HCT116 (cell line): Measurements from ENCODE around the gene SPATA21. TPM values are rescaled to one million over a fixed set of nuclear protein-coding genes. Genes with fewer than 3 reads are reported as not detected.

ENCODE experiments used
- ATAC-seq: fragments of 200-7000 bp; cut with Tn5 transposase; 2 replicates; pipeline ENCODE4 v1.9.1; 2020; ENCODE audit warnings: mild to moderate bottlenecking, moderate library complexity
- BruUV-seq: library from RNA; stranded (reverse); fragments of 400-500 nt; replicated peaks from 2 replicates; lab custom pipeline; 2021; lab: Mats Ljungman, UMichigan
- CTCF ChIA-PET: fragments of 300-600 bp; sonication (Branson Sonifier 250); formaldehyde crosslinking; loops from one replicate; lab custom pipeline; 2021; ENCODE audit warnings: antibody characterized with exemption; lab: Charles Lee
- POLR2A ChIA-PET: fragments of 300-600, 350-600 bp; sonication (Branson Sonifier 250); formaldehyde crosslinking; loops from one replicate; lab custom pipeline; 2021; ENCODE audit warnings: antibody characterized with exemption; lab: Charles Lee
- RAD21 ChIA-PET, 2 experiments: fragments of 300-600 bp; sonication (Branson Sonifier 250); formaldehyde crosslinking; loops; one replicate each; lab custom pipeline; 2023; ENCODE audit warnings: low total read pairs in 2 of 2; ENCODE audit not compliant: uncharacterized antibody in 2 of 2, unreplicated experiment in 2 of 2, low non-redundant PET in 1 of 2; lab: Charles Lee
- DNase-seq: peaks from one replicate; pipeline ENCODE4 v3.0.0-alpha.2; 2010; ENCODE audit warnings: low read depth, low spot score
- H2AFZ ChIP-seq: fragments of 200-600 bp; shearing (Covaris generic), sonication (generic); 2 replicates; pipeline ENCODE4 v1.6.1; 2017; ENCODE audit warnings: low read depth, mixed run types, mixed read lengths, antibody characterized with exemption, low read length; ENCODE audit not compliant: poor library complexity, severe bottlenecking
- H3K27ac ChIP-seq: 2 replicates; pipeline ENCODE4 v1.5.1; 2012; ENCODE audit warnings: low read depth, low read length
- H3K27me3 ChIP-seq: fragments of 200-600 bp; sonication (generic); 2 replicates; pipeline ENCODE4 v1.6.1; 2016; ENCODE audit warnings: mixed run types, low read length, mixed read lengths; ENCODE audit not compliant: insufficient read depth
- H3K36me3 ChIP-seq, 2 experiments: fragments of 200-500 bp in 1 of 2; fragments of 200-600 bp in 1 of 2; sonication (Bioruptor generic) in 1 of 2; sonication (generic) in 1 of 2; 2 replicates each; pipeline versions ENCODE4 v1.5.1 to v1.6.1; 2014 to 2016; ENCODE audit warnings: low read length in 2 of 2, inconsistent platforms in 1 of 2, mixed read lengths in 1 of 2, mixed run types in 1 of 2; ENCODE audit not compliant: insufficient read depth in 2 of 2, control insufficient read depth in 1 of 2
- H3K4me1 ChIP-seq, 2 experiments: fragments of 200-600 bp in 1 of 2; sonication (generic) in 1 of 2; 2 replicates each; pipeline versions ENCODE4 v1.5.1 to v1.6.1; 2012 to 2017; ENCODE audit warnings: low read length in 2 of 2, inconsistent platforms in 1 of 2, mild to moderate bottlenecking in 1 of 2, mixed read lengths in 1 of 2, mixed run types in 1 of 2, moderate library complexity in 1 of 2; ENCODE audit not compliant: insufficient read depth in 2 of 2, control insufficient read depth in 1 of 2
- H3K4me2 ChIP-seq: fragments of 200-600 bp; sonication (generic); 2 replicates; pipeline ENCODE4 v1.6.1; 2017; ENCODE audit warnings: mixed run types, low read length, mixed read lengths
- H3K4me3 ChIP-seq, 2 experiments: fragments of 200-600 bp in 1 of 2; sonication (generic) in 1 of 2; replicated peaks in 1 of 2; 2 replicates each; pipeline ENCODE4 v1.5.1; 2011 to 2016; ENCODE audit warnings: low read length in 2 of 2, control low read depth in 1 of 2, low read depth in 1 of 2, mild to moderate bottlenecking in 1 of 2, mixed read lengths in 1 of 2, mixed run types in 1 of 2
- H3K79me2 ChIP-seq: fragments of 200-600 bp; sonication (generic); 2 replicates; pipeline ENCODE4 v1.6.1; 2017; ENCODE audit warnings: mild to moderate bottlenecking, mixed run types, low read length, moderate library complexity, mixed read lengths; ENCODE audit not compliant: insufficient read depth
- H3K9ac ChIP-seq: fragments of 200-600 bp; sonication (generic); 2 replicates; pipeline ENCODE4 v1.6.1; 2016; ENCODE audit warnings: low read length, mixed read lengths
- H3K9me2 ChIP-seq: fragments of 200-600 bp; sonication (generic), shearing (Covaris generic); 2 replicates; pipeline ENCODE4 v1.6.1; 2017; ENCODE audit warnings: mixed run types, mild to moderate bottlenecking, moderate library complexity; ENCODE audit not compliant: insufficient read depth
- H3K9me3 ChIP-seq, 2 experiments: fragments of 200-500 bp in 1 of 2; fragments of 200-600 bp in 1 of 2; sonication (Bioruptor generic) in 1 of 2; sonication (generic) in 1 of 2; 2 replicates each; pipeline ENCODE4 v1.6.1; 2014 to 2017; ENCODE audit warnings: low read length in 2 of 2, mixed read lengths in 2 of 2, inconsistent platforms in 1 of 2, low read depth in 1 of 2, mild to moderate bottlenecking in 1 of 2, mixed run types in 1 of 2, moderate library complexity in 1 of 2; ENCODE audit not compliant: control insufficient read depth in 1 of 2, insufficient read depth in 1 of 2
- H4K20me1 ChIP-seq: fragments of 200-600 bp; sonication (generic), shearing (Covaris generic); 2 replicates; pipeline ENCODE4 v1.6.1; 2017; ENCODE audit warnings: mixed run types, mild to moderate bottlenecking, moderate library complexity; ENCODE audit not compliant: insufficient read depth
- CTCF ChIP-seq, 3 experiments: fragments of 200-600 bp in 1 of 3; sonication (generic) in 1 of 3; IDR thresholded peaks in 2 of 3; conservative IDR thresholded peaks in 1 of 3; 2 replicates each; pipeline ENCODE4 v1.5.1; 2012 to 2017; ENCODE audit warnings: low read depth in 2 of 3, low read length in 2 of 3, antibody characterized with exemption in 1 of 3, borderline replicate concordance in 1 of 3, control low read depth in 1 of 3, mild to moderate bottlenecking in 1 of 3, mixed read lengths in 1 of 3, mixed run types in 1 of 3, moderate library complexity in 1 of 3; ENCODE audit not compliant: insufficient read depth in 1 of 3
- EGR1 ChIP-seq: IDR thresholded peaks from 2 replicates; pipeline ENCODE4 v1.6.1; 2012; ENCODE audit warnings: low read depth
- EZH2 ChIP-seq: fragments of 200-600 bp; sonication (generic); IDR thresholded peaks from 2 replicates; pipeline ENCODE4 v1.6.1; 2017; ENCODE audit warnings: antibody characterized with exemption, mixed run types
- SIN3A ChIP-seq: IDR thresholded peaks from 2 replicates; pipeline ENCODE4 v1.6.1; 2012; ENCODE audit warnings: low read depth
- TCF7L2 ChIP-seq: IDR thresholded peaks from 2 replicates; pipeline ENCODE4 v1.7.0; 2011; ENCODE audit warnings: borderline replicate concordance, inconsistent platforms; ENCODE audit not compliant: insufficient read depth, insufficient read length; ENCODE audit errors: extremely low read depth
- ZFX ChIP-seq: fragments of 450-650 bp; IDR thresholded peaks from 2 replicates; pipeline ENCODE4 v1.6.1; 2017
- intact Hi-C: fragments of 100-400 bp; cut with micrococcal nuclease; formaldehyde crosslinking; loops from 2 replicates; pipeline ENCODE4 v1.10.0; 2022
- total RNA-seq: library from RNA; stranded (reverse); gene quantifications from one replicate; pipeline ENCODE4 v1.2.1, GENCODE V29; 2021; ENCODE audit not compliant: unreplicated experiment
- TF ChIP-seq, protein P1 (sequence below): IDR thresholded peaks from 2 replicates; pipeline ENCODE4 v1.6.1; 2012

SPATA21 gene
- total RNA-seq, 1 experiment from 2014 or later: not detected

DNA sequence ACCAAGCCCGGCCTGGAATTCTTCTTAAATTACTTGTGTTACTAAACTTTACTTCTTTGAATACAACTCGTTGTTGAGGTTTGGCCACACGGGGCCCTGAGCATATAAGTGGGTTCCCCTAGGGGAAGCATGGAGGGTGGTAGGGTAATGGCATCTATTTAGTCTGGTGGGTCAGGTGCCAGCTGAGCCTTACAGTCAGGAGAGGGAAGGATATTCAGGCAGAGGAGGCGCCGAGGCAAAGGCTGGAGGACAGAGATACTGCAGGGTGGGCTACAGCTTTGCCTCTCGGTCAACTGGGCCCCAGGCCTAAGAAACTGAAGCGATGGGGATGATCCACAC, 2.9 kb upstream of the SPATA21 start:
- H3K4me1 ChIP-seq: peaks cover 4 to 13% of the 10 kb centered on the region in 2 experiments; a peak in 3 of 4 replicates
- CTCF ChIA-PET: interaction anchor here (1.2 to 2.9 kb wide), 3 partner anchors 14 to 361 kb away, joined by 3 to 17 read pairs (median 7); no protein-coding TSS in a partner anchor
- POLR2A ChIA-PET: interaction anchor here (1.2 to 1.3 kb wide), 3 partner anchors 10 to 73 kb away, joined by 4 to 5 read pairs (median 4); no protein-coding TSS in a partner anchor
- H2AFZ ChIP-seq: peak overlapping the region; percentile 77
- H3K27me3 ChIP-seq: no peaks in the 10 kb centered on the region
- RAD21 ChIA-PET: interaction anchor here in 1 of 2 experiments (1.3 kb wide), 1 partner anchor 181 kb away, joined by 3 read pairs; no protein-coding TSS in a partner anchor
- H3K4me2 ChIP-seq: peak overlapping the region; percentile 95
- H3K36me3 ChIP-seq: peaks cover 10 to 13% of the 10 kb centered on the region in 2 experiments; a peak in 3 of 4 replicates
- DNase-seq: no peak
- H3K4me3 ChIP-seq: peak overlapping the region; percentile 99 to 100
- H3K79me2 ChIP-seq: peaks cover 33% of the 10 kb centered on the region
- no peaks in the 10 kb centered on the region for H3K9me2 ChIP-seq
- H3K27ac ChIP-seq: peak overlapping the region; percentile 61
- no TSS peak for BruUV-seq
- intact Hi-C loops: loop anchor here (1.0 kb wide), 1 partner anchor 174 kb away; no protein-coding TSS in a partner anchor
- H4K20me1 ChIP-seq: no peaks in the 10 kb centered on the region
- H3K9me3 ChIP-seq: no peaks in the 10 kb centered on the region
- peak; percentile 71 for ATAC-seq
- H3K9ac ChIP-seq: peak overlapping the region; percentile 89
- TF ChIP-seq SIN3A (no peak), ZFX (no peak; the same call in 1 of the 2 replicates), EZH2 (no peak), TCF7L2 (no peak), EGR1 (no peak), CTCF (IDR thresholded peaks at IDR 0.05 in 2 of 3, conservative IDR thresholded peaks at IDR 0.05 in 1 of 3; ENCODE audit: borderline replicate concordance in 1 of 3, insufficient read depth in 1 of 3, low read depth in 2 of 3, low read length in 2 of 3) (no peak)
- TF ChIP-seq, protein P1, sequence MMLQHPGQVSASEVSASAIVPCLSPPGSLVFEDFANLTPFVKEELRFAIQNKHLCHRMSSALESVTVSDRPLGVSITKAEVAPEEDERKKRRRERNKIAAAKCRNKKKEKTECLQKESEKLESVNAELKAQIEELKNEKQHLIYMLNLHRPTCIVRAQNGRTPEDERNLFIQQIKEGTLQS: no peak
- TF ChIP-seq, all 23 proteins: peak for 0
